GM19438 (cell line): ENCODE measurements around the gene FAM241A.
"Not testable (repeated sequence)": the region's sequence is repeated elsewhere in the genome, so short reads cannot be mapped to it uniquely, and the experiment has no call there.

Experiments
- ATAC-seq: cut with Tn5 transposase; IDR thresholded peaks from one replicate; pipeline ENCODE4 v1.9.1; 2021; ENCODE audit warnings: low read depth; ENCODE audit not compliant: unreplicated experiment

The FAM241A gene

GRCh38 chr4:112208137-112209095 lies 63.2 kb downstream of the FAM241A start:
- ATAC-seq: not testable (repeated sequence)

- ATAC-seq: no peak
Observed at GRCh38 chr4:112210777-112211176, 65.5 kb downstream of the FAM241A start.

GRCh38 chr4:112213091-112213490 lies 67.8 kb downstream of the FAM241A start:
- ATAC-seq: no peak

GRCh38 chr4:112213856-112214255 lies 68.6 kb downstream of the FAM241A start:
- ATAC-seq: no peak

- no peak for ATAC-seq
Observed at GRCh38 chr4:112214390-112215264, 69.4 kb downstream of the FAM241A start.

GRCh38 chr4:112219826-112220366 lies 74.6 kb downstream of the FAM241A start:
- no peak for ATAC-seq

GRCh38 chr4:112222219-112222955 lies 77.1 kb downstream of the FAM241A start:
- ATAC-seq: no peak

GRCh38 chr4:112225157-112225556 lies 79.9 kb downstream of the FAM241A start:
- ATAC-seq: no peak

GRCh38 chr4:112230879-112231778 lies 85.9 kb downstream of the FAM241A start:
- peak; percentile 83 for ATAC-seq

GRCh38 chr4:112231779-112232713 lies 86.8 kb downstream of the FAM241A start, which contains the start of gene AP1AR:
TSS of gene AP1AR (plus strand) at chr4:112231787. CDS start at chr4:112232092, 305 bp downstream.
- peak; percentile 67 for ATAC-seq

GRCh38 chr4:112234952-112235609 lies 89.8 kb downstream of the FAM241A start:
- ATAC-seq: no peak

GRCh38 chr4:112236040-112236439 lies 90.8 kb downstream of the FAM241A start:
- ATAC-seq: no peak

- ATAC-seq: no peak
Observed at GRCh38 chr4:112238833-112239232, 93.6 kb downstream of the FAM241A start.
